Dermis blood vessel endothelial cell (primary cell): Measurements from ENCODE around the gene UIMC1. TPM values are rescaled to one million over a fixed set of nuclear protein-coding genes. Genes with fewer than 3 reads are reported as not detected.

Source experiments
- DNase-seq: peaks from one replicate; pipeline ENCODE4 v3.0.0; 2010
- total RNA-seq: library from RNA; depleted of rRNA; stranded (reverse); fragments of >200 nt; gene quantifications from 2 replicates; pipeline ENCODE4 v1.2.3, GENCODE V29; 2014

The UIMC1 gene
- total RNA-seq, 1 donor from 2014 or later, result 73.5 TPM

DNA sequence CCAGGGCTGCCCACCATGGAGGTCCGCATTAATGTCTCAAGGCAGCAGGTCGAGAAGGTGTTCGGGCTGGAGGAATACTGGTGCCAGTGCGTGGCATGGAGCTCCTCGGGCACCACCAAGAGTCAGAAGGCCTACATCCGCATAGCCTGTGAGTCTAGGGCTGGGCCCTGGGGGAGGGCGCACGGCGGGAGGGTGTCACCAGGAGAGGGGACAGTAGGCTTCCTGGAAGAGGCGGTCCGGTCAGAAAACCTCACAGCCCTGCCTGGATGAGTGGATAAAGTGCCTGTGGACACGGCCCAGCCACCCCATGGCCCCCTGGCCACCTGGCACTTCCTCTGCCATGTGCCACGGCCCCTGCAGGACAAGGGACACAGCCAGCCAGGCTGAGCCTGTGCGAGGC, 138.5 kb downstream of the UIMC1 start:
- no peak for DNase-seq

DNA sequence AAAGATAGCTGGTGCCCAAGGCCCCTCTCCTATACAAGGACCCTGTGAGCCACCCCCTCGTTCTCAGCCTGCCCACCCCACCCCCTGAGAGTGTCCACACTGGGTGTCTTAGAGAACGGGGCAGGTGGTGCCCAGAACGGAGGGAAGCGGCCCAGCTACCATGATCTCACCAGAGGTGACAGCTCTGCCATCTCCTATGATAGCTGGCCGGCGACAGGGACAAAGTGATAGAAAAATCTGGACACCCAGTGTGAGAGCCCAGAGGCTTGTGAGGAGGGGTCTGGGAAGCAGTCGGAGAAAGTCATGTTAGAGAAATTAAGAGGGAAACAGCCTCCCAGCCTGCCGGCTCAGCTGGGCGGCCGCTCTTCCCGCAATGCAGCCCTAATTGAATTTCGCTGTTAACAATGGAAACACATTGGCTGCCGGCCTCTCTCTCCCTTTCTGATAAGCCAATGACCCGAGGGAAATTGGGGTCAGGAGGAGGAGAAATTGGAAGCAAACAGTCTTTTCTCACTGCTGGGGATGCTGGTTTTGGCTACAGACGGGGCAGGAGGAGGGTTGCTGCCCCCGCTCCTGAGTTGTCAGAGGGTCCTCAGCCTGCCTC, 139.8 kb downstream of the UIMC1 start:
- peak; percentile 7 for DNase-seq

- DNase-seq, result no peak
These were observed 140.6 kb downstream of the UIMC1 start for GRCh38 chr5:176865964-176866363.

GRCh38 chr5:176864755-176865154, 141.8 kb downstream of the UIMC1 start:
- no peak for DNase-seq

DNA sequence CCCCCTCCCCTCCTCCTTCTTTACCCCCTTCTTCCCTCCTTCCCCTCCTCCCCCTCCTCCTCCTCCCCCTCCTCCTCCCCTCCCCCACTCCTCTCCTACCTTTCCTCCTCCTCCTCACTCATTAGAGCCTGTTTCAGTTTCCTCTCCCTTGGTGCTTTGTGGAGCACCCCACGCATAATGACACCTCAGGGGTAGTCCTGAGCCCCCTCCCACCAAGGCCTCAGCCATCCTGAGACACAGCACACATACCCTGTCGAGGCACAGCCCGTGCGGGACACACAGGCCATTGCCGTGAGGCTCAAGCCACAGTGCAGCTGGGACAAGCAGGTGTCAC, 142.8 kb downstream of the UIMC1 start:
- no peak for DNase-seq

DNA sequence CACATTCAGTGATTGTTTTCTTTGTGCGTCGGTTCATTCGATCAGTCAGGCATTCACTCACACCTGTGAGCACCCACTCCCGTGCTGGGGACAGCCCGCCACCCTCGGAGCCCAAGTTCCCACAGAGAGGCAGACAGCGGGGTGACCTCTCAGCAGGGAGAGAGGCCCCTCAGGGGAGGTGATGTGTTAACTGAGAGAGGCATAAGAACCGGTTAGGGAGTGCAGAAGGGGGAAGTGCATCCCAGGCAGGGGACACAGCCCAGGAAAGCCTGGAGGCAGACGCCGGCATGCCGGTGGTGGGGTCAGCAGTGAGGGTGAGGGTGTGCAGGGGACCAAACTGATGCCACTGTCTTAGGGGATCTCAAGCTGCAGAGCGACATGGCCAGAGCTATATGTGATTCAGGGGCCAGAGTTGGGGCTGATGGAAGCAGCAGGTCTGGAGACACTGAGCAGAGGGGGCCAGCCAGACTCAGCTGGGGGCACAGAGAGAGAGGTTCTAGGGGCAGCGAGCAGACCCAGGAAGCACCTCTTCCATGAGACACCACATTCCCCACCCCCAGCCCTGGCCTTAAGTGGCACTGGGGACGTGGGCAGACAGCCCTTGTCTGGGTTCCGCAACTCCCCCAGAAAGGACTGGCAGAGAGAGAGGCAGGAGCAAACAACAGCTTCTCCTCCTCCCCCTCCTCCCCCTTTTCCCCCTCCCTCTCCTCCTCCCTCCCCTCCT, 143.4 kb downstream of the UIMC1 start:
- no peak for DNase-seq

GRCh38 chr5:176862330-176862995, 144.1 kb downstream of the UIMC1 start:
- DNase-seq, result no peak

DNA sequence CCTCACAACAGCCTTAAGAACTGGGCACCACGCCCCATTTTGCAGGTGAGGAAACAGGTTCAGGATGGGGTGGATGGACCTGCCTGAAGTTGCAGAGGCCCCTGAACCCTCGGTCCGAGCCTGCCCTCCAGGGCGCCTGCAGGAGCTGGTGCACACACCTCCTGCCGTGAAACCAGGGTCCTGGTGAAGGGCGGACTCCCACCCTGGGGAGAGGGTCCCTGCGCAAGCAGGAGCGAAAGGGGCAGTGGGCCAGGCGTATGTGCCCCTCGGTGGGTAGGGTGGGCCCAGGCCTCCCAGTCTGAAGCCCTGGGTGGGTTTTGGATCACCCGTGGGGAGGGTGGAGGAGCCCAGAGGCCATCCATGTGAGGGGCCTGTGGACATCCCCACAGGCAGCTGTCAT, 145.3 kb downstream of the UIMC1 start:
- DNase-seq, result no peak

GRCh38 chr5:176860381-176860780, 146.2 kb downstream of the UIMC1 start:
- no peak for DNase-seq

GRCh38 chr5:176859916-176860315, 146.7 kb downstream of the UIMC1 start:
- no peak for DNase-seq

GRCh38 chr5:176857894-176858273, 148.7 kb downstream of the UIMC1 start:
- DNase-seq, result no peak

DNA sequence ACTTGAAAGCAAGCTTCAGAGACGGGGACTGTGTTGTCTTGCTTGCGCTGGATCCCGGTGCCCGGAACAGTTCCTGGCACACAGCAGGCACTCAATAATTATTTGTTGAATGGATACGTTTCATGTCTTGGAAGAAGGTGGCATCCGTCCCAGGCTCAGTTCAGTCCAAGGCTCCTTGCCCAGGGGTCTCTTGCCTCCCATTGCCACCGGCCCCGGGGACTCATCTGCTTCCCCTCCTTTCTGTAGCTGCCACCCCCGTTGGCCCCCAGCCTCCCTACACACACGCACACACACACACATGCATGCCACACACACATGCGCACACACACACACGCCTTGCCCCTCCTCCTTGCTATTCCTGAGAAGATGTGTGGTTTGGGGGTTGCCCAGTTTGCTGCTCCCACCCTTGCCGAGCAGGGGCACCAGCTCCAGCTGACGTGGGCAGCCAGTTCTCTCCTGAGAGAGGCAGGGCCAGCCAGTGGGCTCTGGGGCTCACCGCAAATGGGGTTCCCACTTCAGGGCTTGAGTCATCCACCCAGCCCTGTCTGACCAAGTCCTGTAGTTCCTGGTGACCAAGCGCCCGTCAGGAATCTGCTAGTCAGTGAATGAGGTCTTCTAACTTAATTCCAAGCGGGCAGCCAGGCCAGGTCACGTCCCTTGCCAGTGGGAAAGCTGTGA, 149.2 kb downstream of the UIMC1 start:
- DNase-seq, result no peak

DNA sequence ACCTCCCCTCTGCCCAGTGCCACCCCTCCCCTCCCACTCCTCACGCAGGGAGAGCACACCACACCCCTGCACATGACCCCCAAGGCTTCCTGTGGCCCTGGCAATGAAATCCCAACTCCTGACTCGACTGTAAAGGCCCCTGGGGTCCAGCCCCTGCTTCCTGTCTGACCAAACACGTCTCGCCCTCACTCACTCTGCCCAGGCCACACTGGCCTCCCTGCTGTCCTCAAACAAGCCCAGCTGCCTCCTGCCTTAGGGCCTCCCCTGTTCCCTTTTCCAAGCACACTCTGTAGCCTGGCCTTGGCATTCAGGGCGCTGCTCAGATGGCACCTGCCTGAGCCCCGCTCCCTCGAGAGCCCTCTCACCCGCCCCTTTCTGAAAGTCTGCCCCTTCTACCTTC, 149.8 kb downstream of the UIMC1 start:
- no peak for DNase-seq

- DNase-seq, result no peak
These were observed 151.0 kb downstream of the UIMC1 start for GRCh38 chr5:176855598-176855997.

Other genes starting within 250 kb of the UIMC1 start
- 0.34 and 1.5 TPM in 2 replicates for gene UNC5A, start 196.2 kb downstream of the UIMC1 start, total RNA-seq
- gene HK3, start 107.4 kb downstream of the UIMC1 start, total RNA-seq, result not detected in 2 replicates
- 24.8 and 28.1 TPM in 2 replicates for gene ZNF346, start 15.9 kb upstream of the UIMC1 start, total RNA-seq
- gene FGFR4, start 80.1 kb upstream of the UIMC1 start, total RNA-seq, result 2.6 and 8.1 TPM in 2 replicates
- gene NSD1, start 127.0 kb upstream of the UIMC1 start, total RNA-seq, result 48.7 and 64.7 TPM in 2 replicates